CD4-positive, alpha-beta T cell treated with Interleukin-6 at 100 ng/mL for 8 hours (primary cell): ENCODE measurements around the gene THOC2.
"Not testable (repeated sequence)": the region's sequence is repeated elsewhere in the genome, so short reads cannot be mapped to it uniquely, and the experiment has no call there.

ENCODE experiments used
- DNase-seq: peaks from one replicate; pipeline ENCODE4 v3.0.0-alpha.2; 2020; ENCODE audit warnings: mixed read lengths, low spot score

The THOC2 gene

GRCh38 chrX:123580792-123581191, 152.1 kb downstream of the THOC2 start:
- DNase-seq: no peak

- not testable (repeated sequence) for DNase-seq
Measured at GRCh38 chrX:123574027-123574426, 158.8 kb downstream of the THOC2 start.

GRCh38 chrX:123570011-123570590, 162.8 kb downstream of the THOC2 start:
- no peak for DNase-seq

GRCh38 chrX:123563167-123563566, 169.7 kb downstream of the THOC2 start:
- DNase-seq: no peak

- no peak for DNase-seq
Measured at GRCh38 chrX:123562342-123563146, 170.3 kb downstream of the THOC2 start.

GRCh38 chrX:123561439-123562215, 171.2 kb downstream of the THOC2 start:
- no peak for DNase-seq

- no peak for DNase-seq
Measured at GRCh38 chrX:123550829-123551228, 182.0 kb downstream of the THOC2 start.
